Esophagus muscularis mucosa (tissue), 4 donors: ENCODE measurements around the gene CCDC80.

Experiments used
- CTCF ChIP-seq, 3 experiments: fragments of 200-600 bp in 2 of 3; fragments of 450-650 bp in 1 of 3; sonication (generic) in 2 of 3; IDR thresholded peaks; one replicate each; pipeline ENCODE4 v1.5.1; 2017 to 2019; ENCODE audit warnings: antibody characterized with exemption in 3 of 3, mild to moderate bottlenecking in 2 of 3, moderate library complexity in 1 of 3
- EP300 ChIP-seq: sonication (generic); formaldehyde crosslinking; IDR thresholded peaks from one replicate; pipeline ENCODE4 v1.6.1; 2017; ENCODE audit warnings: antibody characterized with exemption
- POLR2A ChIP-seq: fragments of 450-650 bp; IDR thresholded peaks from one replicate; pipeline ENCODE4 v1.6.1; 2017; ENCODE audit warnings: antibody characterized with exemption, moderate library complexity, mild to moderate bottlenecking, low read depth

- TF ChIP-seq CTCF (IDR thresholded peaks at IDR 0.05) (no peak), POLR2A (no peak), EP300 (no peak)
Measured at GRCh38 chr3:112557976-112558375, 83.0 kb downstream of the CCDC80 start.
